ENCODE measurements around the gene PRSS21. TPM values are rescaled to one million over a fixed set of nuclear protein-coding genes. Genes with fewer than 3 reads are reported as not detected.

PRSS21 gene
- polyA plus RNA-seq, 3 donors, result 2.1 to 9.0 (median 3.1) TPM

DNA sequence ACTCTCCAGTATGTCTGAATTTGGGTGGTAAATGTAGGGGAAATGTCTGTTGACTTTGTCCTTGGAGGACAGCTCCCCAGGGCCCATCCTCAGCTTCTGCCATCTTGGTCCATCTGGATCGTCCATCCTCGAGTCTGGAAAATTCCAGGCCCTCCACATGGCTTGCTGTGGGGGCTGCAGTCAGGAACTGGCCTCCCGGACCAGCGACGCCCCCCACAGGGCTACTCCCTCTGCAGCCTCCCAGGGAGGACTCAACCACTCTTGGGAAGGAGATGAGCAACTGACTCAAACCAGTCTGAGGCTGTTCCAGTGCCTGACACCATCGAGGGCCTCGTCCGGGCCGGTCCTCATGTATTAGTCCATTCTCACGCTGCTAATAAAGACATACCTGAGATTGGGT is 7.6 kb downstream of the PRSS21 start:
- Mint-ChIP-seq H3K27ac (no peak overlapping the region), H3K27me3 (ENCODE audit: low read depth in 3 of 3) (peaks cover 1 to 5% (median 2%) of the 10 kb centered on the region in 3 donors), H3K4me3 (no peak overlapping the region), H3K9me3 (no peaks in the 10 kb centered on the region), H3K4me1 (peaks cover 3% of the 10 kb centered on the region), H3K36me3 (no peaks in the 10 kb centered on the region)
- WGBS (ENCODE audit: insufficient coverage), result 95% methylated on average over 2 of the region's 10 CpGs
- Histone ChIP-seq H3K79me2 (ENCODE audit: insufficient read depth, low read length) (no peaks in the 10 kb centered on the region), H3K9me3 (replicated peaks in 1 of 2; ENCODE audit: control insufficient read depth in 1 of 2, insufficient read depth in 1 of 2, low read length in 2 of 2) (no peaks in the 10 kb centered on the region), H3K4me3 (replicated peaks in 1 of 3; ENCODE audit: low read depth in 2 of 3, low read length in 3 of 3) (no peak overlapping the region), H3K4me2 (replicated peaks; ENCODE audit: extremely low read depth, low read length, poor library complexity, severe bottlenecking) (no peak overlapping the region), H3K36me3 (replicated peaks in 1 of 2; ENCODE audit: control insufficient read depth in 1 of 2, insufficient read depth in 2 of 2, low read length in 2 of 2) (no peaks in the 10 kb centered on the region), H3K9ac (ENCODE audit: insufficient read depth, low read length, poor library complexity, severe bottlenecking) (no peak overlapping the region), H3K27ac (ENCODE audit: low read depth in 1 of 2, low read length in 2 of 2) (no peak overlapping the region), H3K27me3 (ENCODE audit: control insufficient read depth in 2 of 2, insufficient read depth in 2 of 2, low read length in 2 of 2) (no peaks in the 10 kb centered on the region), H3K4me1 (ENCODE audit: control insufficient read depth in 1 of 2, insufficient read depth in 2 of 2, low read length in 2 of 2) (peaks cover 3 to 5% of the 10 kb centered on the region in 2 donors), H2AFZ (ENCODE audit: insufficient read depth, low read depth, low read length, poor library complexity, severe bottlenecking) (no peak overlapping the region), H4K20me1 (ENCODE audit: insufficient read depth, low read length) (no peaks in the 10 kb centered on the region)
- TF ChIP-seq, protein P1, sequence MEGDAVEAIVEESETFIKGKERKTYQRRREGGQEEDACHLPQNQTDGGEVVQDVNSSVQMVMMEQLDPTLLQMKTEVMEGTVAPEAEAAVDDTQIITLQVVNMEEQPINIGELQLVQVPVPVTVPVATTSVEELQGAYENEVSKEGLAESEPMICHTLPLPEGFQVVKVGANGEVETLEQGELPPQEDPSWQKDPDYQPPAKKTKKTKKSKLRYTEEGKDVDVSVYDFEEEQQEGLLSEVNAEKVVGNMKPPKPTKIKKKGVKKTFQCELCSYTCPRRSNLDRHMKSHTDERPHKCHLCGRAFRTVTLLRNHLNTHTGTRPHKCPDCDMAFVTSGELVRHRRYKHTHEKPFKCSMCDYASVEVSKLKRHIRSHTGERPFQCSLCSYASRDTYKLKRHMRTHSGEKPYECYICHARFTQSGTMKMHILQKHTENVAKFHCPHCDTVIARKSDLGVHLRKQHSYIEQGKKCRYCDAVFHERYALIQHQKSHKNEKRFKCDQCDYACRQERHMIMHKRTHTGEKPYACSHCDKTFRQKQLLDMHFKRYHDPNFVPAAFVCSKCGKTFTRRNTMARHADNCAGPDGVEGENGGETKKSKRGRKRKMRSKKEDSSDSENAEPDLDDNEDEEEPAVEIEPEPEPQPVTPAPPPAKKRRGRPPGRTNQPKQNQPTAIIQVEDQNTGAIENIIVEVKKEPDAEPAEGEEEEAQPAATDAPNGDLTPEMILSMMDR (IDR thresholded peaks at IDR 0.05), result no peak
- intact Hi-C loops (cut with micrococcal nuclease), result loop anchor here (5.0 kb wide), 2 partner anchors 37 to 42 kb away; partner anchors contain the start of gene PRSS33 (in 1 of the 2)
- no peak for DNase-seq

DNA sequence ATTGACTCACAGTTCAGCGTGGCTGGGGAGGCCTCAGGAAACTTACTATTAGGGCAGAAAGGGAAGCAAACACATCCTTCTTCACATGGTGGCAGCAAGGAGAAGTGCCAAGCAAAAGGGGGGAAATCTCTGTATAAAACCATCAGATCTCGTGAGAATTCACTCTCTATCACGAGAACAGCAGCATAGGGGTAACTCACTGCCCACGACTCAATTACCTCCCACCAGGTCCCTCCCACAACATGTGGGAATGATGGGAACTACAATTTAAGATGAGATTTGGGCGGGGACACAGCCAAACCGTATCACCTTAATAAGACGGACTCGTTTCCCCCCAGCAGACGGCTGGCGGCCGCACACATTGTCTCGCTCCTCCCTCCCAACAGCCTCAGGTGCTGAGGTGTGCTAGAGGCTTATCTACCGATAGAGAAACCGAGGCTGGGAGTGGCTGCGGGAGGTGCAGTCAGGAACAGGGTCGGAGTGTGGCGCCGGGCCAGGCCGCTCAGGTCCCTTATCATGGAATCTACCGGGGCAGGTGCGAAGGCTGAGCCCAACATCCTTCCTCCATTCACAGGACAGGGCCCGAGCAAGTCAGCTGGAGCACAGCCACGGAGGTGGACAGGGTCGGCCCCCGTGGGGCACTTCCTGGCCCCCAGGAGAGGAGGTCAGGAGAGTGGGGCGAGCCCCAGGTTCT is 8.2 kb downstream of the PRSS21 start:
- no peak overlapping the region for H3K4me2 ChIP-seq (replicated peaks; ENCODE audit: extremely low read depth, low read length, poor library complexity, severe bottlenecking)
- H3K27ac ChIP-seq (ENCODE audit: low read depth in 1 of 2, low read length in 2 of 2), result no peak overlapping the region
- H3K9me3 Mint-ChIP-seq, result no peaks in the 10 kb centered on the region
- TF ChIP-seq, protein P1 (IDR thresholded peaks at IDR 0.05), result no peak
- DNase-seq, result no peak
- no peak overlapping the region for H3K4me3 Mint-ChIP-seq
- no peaks in the 10 kb centered on the region for H3K9me3 ChIP-seq (replicated peaks in 1 of 2; ENCODE audit: control insufficient read depth in 1 of 2, insufficient read depth in 1 of 2, low read length in 2 of 2)
- no peak overlapping the region for H3K4me3 ChIP-seq (replicated peaks in 1 of 3; ENCODE audit: low read depth in 2 of 3, low read length in 3 of 3)
- peak overlapping the region in 1 of 7 donors; percentile 30 for H3K27ac Mint-ChIP-seq
- H3K79me2 ChIP-seq (ENCODE audit: insufficient read depth, low read length), result no peaks in the 10 kb centered on the region
- H3K4me1 Mint-ChIP-seq, result peaks cover 8% of the 10 kb centered on the region
- peaks cover 1 to 5% (median 2%) of the 10 kb centered on the region in 3 donors for H3K27me3 Mint-ChIP-seq (ENCODE audit: low read depth in 3 of 3)
- intact Hi-C loops (cut with micrococcal nuclease), result no loop called here
- H3K9ac ChIP-seq (ENCODE audit: insufficient read depth, low read length, poor library complexity, severe bottlenecking), result no peak overlapping the region
- 88% methylated on average over 9 of the region's 26 CpGs for WGBS (ENCODE audit: insufficient coverage)
- H3K36me3 ChIP-seq (replicated peaks in 1 of 2; ENCODE audit: control insufficient read depth in 1 of 2, insufficient read depth in 2 of 2, low read length in 2 of 2), result no peaks in the 10 kb centered on the region
- no peaks in the 10 kb centered on the region for H4K20me1 ChIP-seq (ENCODE audit: insufficient read depth, low read length)
- no peak overlapping the region for H2AFZ ChIP-seq (ENCODE audit: insufficient read depth, low read depth, low read length, poor library complexity, severe bottlenecking)
- no peaks in the 10 kb centered on the region for H3K36me3 Mint-ChIP-seq
- H3K4me1 ChIP-seq (ENCODE audit: control insufficient read depth in 1 of 2, insufficient read depth in 2 of 2, low read length in 2 of 2), result peaks cover 9 to 11% of the 10 kb centered on the region in 2 donors
- no peaks in the 10 kb centered on the region for H3K27me3 ChIP-seq (ENCODE audit: control insufficient read depth in 2 of 2, insufficient read depth in 2 of 2, low read length in 2 of 2)
